Measurements from ENCODE around the gene PRMT7.

Gene PRMT7

DNA sequence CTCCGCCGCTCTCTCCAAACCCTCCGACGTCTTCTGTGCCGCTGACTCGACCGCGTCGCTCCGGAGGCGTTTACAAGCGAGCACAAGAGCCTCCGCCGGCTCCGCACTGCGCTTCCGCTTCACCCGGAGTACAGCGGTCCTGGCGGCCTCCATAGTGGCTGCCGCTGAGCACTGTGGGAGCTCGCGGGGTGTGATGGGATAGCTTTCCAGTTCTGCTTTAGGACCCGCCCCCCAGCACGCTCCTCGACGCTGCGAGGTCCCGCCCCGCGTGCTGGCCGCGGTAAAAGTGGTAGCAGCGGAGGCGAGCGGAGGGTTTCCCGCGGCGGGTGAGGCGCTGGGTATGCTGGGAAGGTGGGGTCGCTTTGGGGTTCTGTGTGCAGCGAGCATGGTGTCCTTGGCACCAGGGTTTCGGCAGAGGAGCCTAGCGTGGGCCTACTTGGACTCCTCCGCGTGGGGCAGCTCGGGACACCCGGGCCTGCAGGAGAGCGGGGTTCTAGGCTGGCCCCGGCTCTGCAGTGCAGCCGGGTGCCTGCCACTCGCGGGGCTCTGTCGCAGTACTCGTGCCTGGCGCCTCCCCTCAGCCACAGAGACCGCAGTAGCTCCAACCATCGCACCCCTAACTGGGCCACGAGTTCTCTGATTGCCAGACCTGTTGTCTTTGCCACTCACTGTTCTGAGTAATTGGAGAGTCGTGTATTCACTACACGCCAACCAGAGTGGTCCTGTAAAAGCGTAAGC lies at the start of gene PRMT7, which contains the start of gene SLC7A6OS:
Gene PRMT7 (plus strand): TSS at position 246 of the 738 bp plus-strand sequence. CDS start 4,961 bp downstream, outside the sequence.
Gene SLC7A6OS (minus strand): TSS at position 173 of the 738 bp plus-strand sequence. CDS start 20 bp downstream, at position 153.
- peak; percentile 71 to 89 (median 84) for DNase-seq

DNA sequence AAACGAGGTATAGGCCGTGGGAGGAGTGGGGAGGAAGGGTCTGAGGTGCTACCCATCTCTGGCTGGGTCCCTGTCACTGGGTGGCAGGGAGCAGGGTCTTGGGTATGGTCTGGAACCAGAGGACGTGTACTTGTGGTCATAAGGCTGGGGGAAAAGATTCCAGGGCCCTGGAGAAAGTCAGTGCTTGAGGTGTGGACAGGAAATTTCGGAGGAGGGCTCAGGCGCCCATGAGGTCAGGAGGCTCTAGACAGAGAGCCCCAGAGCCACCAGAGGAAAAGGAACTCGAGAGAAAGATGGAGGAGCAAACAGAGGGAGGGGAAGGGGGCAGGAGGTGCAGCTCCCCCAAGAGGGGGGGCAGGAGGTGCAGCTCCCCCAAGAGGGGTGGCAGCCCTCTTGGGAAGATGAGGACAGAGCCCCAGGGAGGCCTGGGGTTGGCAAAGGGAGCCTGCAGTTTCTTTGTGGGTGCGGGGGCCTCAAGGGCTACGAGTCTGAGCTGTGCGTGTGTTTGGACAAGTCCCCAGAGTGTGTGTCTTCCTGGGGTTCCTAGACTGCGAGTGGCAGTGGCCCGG lies 47.2 kb upstream of the PRMT7 start:
- DNase-seq = no peak

GRCh38 chr16:68264128-68265077 lies 46.4 kb upstream of the PRMT7 start, which contains the start of gene SLC7A6:
Gene SLC7A6 (plus strand): TSS chr16:68264526. CDS start chr16:68274727, 10,201 bp downstream.
- DNase-seq = peak; percentile 63 to 71 (median 68)

DNA sequence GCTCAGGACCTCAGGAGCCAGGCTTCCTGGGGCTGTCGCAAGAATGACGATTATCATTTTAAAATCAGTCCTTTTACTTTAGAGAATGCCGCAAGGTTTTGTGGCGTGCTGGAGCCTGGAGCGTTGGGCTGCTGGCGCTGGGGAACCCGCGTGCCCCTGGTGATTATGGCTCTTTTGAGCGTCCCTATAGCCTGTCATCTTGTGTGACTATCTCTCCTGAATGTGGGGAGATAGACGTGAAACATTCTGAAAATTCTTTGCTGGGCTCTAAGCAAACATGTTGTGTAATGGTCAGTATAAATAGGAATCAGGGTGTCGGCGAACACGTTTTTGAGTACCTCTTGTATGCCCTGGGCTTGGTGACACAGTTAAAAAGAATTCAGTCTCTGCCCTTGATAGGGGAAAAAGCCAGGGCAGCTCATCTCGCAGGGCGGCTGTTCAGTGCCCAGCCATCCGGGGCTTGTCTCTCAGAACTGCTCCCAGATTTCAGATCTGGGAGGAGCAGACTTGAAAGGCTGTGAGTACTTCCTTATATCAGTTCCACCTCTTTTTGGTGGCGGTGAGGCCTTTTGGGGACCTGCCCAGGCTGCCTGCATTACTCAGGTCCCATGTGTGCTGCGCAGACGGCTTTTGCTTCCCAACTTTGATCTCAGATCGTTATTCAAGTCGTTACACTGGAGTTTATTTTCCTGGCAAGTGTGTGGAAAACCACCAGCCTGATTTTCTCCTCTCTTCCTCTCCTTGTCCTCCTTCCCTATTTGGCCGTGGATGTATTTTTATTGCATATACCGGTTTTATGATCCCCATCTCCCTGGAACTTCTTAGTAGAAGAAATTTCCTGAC lies 45.5 kb upstream of the PRMT7 start:
- no peak for DNase-seq

DNA sequence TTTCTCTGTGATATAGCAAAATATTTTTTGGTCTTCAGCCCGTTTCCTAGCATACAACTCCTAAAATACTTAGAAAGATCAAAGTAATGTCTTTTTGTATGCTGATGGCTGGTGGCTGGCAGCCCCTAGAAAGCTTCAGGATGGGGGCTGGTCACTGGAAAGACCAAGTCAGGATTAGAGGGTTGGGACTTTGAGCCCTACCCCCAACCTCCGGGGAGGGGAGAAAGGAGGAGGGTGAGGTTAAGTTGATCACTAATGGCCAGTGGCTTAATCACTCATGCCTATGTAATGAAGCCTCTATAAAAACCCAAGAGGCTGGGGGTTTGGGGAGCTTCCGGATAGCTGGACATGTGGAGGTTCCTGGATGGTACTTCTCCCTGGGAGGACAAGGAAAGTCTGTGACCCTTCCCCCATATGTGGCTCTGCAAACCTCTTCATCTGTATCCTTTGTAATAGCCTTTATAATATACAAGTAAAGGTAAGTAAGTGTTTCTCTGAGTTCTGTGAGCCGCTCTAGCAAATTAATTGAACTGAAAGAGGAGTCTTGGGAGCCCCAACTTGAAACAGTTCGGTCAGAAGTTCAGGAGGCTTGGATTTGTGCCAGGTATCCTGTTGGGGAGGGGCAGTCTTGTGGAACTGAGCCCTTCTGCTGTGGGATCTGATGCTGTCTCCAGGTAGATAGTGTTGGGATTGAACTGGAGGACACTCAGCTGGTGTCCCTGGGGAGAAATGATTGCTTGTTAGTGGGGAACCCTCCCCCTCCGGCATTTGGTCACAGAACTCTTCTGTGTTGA lies 43.0 kb upstream of the PRMT7 start:
- no peak for DNase-seq

DNA sequence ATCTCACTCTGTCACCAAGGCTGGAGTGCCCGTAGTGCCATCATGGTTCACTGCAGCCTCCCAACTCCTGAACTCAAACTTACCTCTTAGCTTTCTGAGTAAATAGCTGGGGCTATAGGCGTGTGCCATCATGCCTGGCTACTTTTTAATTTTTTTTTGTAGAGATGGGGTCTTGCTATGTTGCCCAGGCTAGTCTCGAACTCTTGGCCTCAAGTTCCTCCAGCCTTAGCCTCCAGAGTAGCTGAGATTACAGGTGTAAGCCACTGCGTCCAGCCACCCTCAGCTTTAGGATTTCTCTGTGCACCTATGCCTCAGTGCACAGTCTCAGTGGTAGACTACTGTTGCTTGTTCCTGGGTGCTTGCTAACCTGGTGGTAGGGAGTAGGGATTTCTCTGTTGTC lies 41.0 kb upstream of the PRMT7 start:
- DNase-seq = no peak

GRCh38 chr16:68270353-68270752 lies 40.5 kb upstream of the PRMT7 start:
- DNase-seq = no peak

GRCh38 chr16:68272507-68273209 lies 38.2 kb upstream of the PRMT7 start:
- peak in 2 of 4 experiments; percentile 42 to 51 for DNase-seq

DNA sequence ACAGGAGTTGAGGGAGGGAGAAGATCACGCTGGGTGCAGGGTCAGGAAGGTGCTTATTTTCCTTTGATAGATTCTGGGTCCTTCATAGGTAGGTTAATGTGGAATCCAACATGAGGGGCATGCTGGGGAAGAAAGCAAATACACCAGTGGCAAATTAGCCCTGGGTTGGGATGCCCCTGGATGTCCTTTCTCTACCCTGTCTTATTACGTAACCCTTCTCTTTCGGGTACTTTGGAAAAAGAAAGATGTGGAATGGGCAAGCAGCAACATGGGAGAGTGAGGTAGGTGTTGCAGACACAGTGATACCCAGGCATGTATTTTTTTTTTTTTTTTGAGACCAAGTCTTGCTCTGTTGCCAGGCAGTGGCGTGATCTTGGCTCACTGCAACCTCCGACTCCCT lies 37.4 kb upstream of the PRMT7 start:
- DNase-seq = no peak

DNA sequence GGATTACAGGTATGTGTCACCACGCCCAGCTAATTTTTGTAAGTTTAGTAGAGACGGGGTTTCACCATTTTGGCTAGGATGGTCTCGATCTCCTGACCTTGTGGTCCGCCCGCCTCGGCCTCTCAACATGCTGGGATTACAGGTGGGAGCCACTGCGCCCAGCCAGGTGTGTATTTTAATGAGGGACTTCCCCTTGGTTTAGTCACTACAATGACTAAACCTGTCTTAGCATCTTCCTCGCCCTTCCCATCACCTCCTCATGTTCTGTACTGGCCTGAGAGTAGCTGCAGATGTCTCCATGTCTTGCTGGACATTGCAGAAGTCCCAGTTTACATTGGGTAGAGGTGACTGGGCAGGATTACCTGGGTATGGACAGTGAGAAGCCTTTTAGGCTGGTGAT lies 36.9 kb upstream of the PRMT7 start:
- DNase-seq = no peak

DNA sequence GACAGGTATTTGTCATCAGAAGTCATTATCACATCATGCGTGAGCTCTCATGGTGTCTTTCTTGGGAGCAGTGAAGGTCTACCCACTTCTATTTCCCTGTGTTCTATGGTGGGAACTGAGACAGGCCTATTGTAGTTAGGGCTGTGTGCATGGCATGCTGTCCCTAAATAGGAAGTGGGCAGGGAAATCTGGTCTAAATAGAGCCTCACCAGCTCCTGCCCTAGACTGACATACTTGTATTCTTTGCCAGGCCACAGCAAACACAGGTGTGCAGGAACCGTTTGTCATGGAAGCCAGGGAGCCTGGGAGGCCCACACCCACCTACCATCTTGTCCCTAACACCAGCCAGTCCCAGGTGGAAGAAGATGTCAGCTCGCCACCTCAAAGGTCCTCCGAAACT lies 36.4 kb upstream of the PRMT7 start:
- DNase-seq = no peak

DNA sequence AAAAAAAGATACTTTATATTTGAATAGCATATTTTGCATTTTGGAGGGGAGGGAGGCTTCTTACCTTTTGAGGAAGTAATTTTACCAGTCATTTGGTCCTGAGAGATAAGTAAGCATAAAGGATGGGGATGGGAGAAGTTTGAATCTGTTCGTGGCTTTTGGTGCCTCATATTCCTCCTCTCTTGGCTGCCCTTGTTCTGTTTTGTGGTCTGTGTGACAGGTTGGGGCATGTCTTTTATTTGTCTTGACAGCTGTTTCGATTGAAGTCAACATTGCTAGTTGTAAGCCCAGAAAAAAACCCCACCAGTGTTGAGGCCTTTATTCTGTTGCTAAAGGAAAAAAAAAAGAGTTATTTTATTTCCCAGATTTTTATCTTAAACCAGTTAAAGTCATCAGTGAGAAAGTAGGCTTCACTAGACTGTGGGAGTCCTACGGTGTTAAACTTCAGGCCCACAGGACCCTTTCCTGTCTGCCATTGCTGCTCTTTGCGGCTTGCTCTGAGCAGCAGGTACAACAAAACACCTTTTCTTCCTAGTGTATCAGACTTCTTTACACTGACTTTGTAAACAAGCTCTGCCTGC lies 35.1 kb upstream of the PRMT7 start:
- peak in 1 of 4 experiments; percentile 11 for DNase-seq

DNA sequence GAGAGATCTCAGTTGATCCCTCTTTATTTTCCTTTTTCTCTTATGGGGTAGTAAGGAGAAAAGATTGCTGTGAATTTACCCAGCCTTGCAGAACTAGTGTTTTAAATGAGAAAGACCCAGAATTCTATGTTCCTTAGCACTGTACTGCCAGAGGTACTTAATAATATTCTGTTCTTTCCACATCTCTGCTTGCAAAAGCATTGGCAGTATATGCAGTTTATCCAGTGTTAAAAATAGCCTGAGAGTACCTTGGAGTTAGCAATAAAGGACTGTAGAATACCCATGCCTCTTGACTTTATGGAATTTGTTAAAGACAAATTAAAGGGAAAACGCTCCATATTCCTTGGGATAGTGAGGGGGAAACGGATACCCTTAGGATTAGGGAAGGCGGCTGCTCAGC lies 34.6 kb upstream of the PRMT7 start:
- no peak for DNase-seq

DNA sequence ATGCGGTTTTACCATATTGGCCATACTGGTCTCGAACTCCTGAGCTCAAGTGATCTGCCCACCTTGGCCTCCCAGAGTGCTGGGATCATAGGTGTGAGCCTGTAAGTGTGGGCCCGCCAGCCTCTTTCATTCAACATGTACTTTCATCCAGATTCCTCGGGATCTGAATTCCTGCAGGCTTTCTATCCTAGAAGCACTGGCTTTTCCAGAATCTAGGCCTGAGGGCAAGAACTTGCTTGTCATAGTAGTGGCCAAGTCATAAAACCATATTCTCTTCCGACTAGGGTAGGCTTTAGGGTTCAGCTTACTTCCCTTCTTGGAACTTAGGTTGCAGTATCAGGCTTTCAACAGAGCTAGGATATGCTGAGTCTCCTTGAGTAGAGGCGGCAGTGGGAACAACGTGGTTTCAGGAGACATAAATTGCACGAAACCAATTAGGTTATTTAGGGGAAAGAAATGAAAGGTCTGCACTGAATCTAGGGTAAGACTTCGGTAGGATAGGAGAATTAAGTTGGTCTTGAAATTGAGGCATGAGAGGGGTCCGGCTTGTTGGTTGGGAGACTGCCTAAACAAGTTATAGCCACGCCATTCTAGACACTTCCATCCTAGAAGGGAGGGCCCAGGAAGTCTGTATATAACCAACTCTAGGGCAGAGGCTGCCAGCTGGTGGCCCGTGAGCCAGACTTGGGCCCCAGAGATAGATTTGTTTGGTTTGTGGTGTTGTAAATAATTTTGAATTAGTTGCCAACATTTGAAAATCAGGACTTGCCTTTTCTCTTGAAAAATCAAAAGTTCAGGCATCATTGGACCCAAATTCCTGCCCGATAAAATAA lies 30.9 kb upstream of the PRMT7 start:
- DNase-seq = no peak

DNA sequence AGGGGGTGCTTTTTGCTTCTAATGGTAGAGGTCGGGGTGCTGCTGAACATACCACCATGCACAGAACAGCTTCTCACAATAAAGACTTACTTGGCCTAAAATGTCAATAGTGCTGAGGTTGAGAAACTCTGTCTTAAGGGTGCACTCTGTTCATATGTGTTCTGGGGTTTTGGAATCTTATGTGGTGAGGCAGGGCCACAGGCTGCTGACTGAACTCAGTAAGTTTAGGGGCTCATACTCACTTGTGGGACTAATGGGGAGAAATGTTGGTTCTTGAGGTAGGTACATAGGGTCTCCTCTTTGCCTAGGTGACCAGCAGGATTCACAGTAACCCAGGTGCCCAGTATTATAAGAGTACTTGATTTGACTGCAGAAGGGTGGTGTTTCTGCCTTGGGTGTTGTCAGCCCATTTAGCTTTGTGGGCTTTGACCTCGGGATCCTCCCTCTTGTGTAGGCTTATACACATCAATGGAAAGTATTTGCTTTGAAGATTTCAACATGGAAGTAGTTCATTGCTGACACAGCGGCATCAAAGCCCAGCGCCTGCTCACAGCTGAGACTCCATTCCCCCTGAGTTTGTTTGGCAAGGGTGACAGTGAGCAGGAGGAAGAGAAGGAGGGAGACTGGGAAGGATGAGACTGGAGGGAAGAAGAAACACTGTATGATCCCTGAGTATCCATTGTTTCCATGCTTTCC lies 29.3 kb upstream of the PRMT7 start:
- DNase-seq = no peak

- no peak for DNase-seq
Measured at GRCh38 chr16:68282064-68282452, 28.8 kb upstream of the PRMT7 start.

DNA sequence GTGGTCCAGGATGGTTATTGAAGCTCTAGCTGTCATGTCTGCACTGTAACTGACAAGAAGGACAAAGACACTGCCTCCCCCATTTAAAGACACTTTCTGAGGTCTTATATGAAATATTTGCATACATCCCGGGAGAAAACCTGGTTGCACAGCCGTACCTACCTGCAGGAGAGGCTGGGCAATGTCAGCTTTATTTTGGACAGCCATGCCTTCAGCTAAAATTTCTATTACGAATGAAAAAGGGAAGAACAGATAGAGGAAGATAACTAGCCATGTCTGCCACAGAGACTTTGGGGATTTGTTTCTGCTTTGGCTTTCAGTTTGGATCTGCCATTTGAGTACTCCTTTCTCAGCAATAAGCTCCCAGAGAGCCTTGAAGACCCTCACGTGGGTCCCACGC lies 27.5 kb upstream of the PRMT7 start:
- no peak for DNase-seq

- DNase-seq = no peak
Measured at GRCh38 chr16:68283801-68284598, 26.8 kb upstream of the PRMT7 start.

All from activated CD4-positive, CD25-positive, alpha-beta regulatory T cell (primary cell).